Heart right ventricle (tissue), 16 donors: ENCODE results near the gene SDCCAG8. TPM values are rescaled to one million over a fixed set of nuclear protein-coding genes. Genes with fewer than 3 reads are reported as not detected.

ENCODE experiments used
- ATAC-seq, 8 donors: fragments of 200-7000 bp; cut with Tn5 transposase; one replicate each; pipeline ENCODE4 v1.9.1; 2020; ENCODE audit warnings: mild to moderate bottlenecking in 8 of 8, moderate library complexity in 8 of 8, moderate number of reproducible peaks in 1 of 8
- DNase-seq, 2 donors: peaks; one replicate each; pipeline ENCODE4 v3.0.0-alpha.2; 2020
- H3K27ac ChIP-seq, 10 donors: fragments of 200-600 bp; sonication (generic) in 2 of 10; one replicate each; pipeline versions ENCODE4 v1.5.0 to v1.8.0; 2020 to 2022; ENCODE audit warnings: mild to moderate bottlenecking in 3 of 10
- H3K27me3 ChIP-seq, 7 donors: fragments of 200-600 bp; one replicate each; pipeline ENCODE4 v1.8.0; 2021 to 2022; ENCODE audit warnings: mild to moderate bottlenecking in 2 of 7
- H3K36me3 ChIP-seq, 9 donors: fragments of 200-600 bp; sonication (generic) in 1 of 9; one replicate each; pipeline versions ENCODE4 v1.5.0 to v1.8.0; 2020 to 2022; ENCODE audit warnings: mild to moderate bottlenecking in 2 of 9
- H3K4me1 ChIP-seq, 9 donors: fragments of 200-600 bp; sonication (generic) in 1 of 9; one replicate each; pipeline versions ENCODE4 v1.5.0 to v1.8.0; 2020 to 2022; ENCODE audit warnings: mild to moderate bottlenecking in 4 of 9
- H3K4me3 ChIP-seq, 10 donors: fragments of 200-600 bp; sonication (generic) in 2 of 10; one replicate each; pipeline versions ENCODE4 v1.5.0 to v1.8.0; 2020 to 2022; ENCODE audit warnings: mild to moderate bottlenecking in 7 of 10, moderate library complexity in 2 of 10
- H3K9me3 ChIP-seq, 11 donors: fragments of 200-600 bp in 10 of 11; sonication (generic) in 2 of 11; one replicate each; pipeline versions ENCODE4 v1.5.0 to v1.8.0; 2013 to 2022; ENCODE audit warnings: mild to moderate bottlenecking in 2 of 11, control low read depth in 1 of 11, moderate library complexity in 1 of 11
- CTCF ChIP-seq, 9 donors: fragments of 200-600 bp; sonication (generic) in 2 of 9; IDR thresholded peaks; one replicate each; pipeline versions ENCODE4 v1.5.0 to v1.8.0; 2021 to 2022; ENCODE audit warnings: antibody characterized with exemption in 9 of 9, mild to moderate bottlenecking in 5 of 9, moderate library complexity in 1 of 9
- WGBS, 2 donors: extraction: QIAGEN DNeasy Blood & Tissue Kit; methylation state at CpG; one replicate each; pipeline ENCODE4 v1.1.7; 2013; ENCODE audit warnings: inconsistent platforms in 1 of 2; 5-methylcytosine and 5-hydroxymethylcytosine counted together
- intact Hi-C, 10 donors: fragments of 100-400 bp; cut with DNase I; formaldehyde crosslinking; loops; one replicate each; pipeline versions ENCODE4 v1.11.1 to v1.14.2; 2022
- polyA plus RNA-seq, 2 donors: library from polyadenylated mRNA; stranded (reverse); fragments of 200-250 nt; gene quantifications; one replicate each; pipeline ENCODE4 v1.2.3, GENCODE V29; 2013
- total RNA-seq, 10 donors: library from RNA; stranded (reverse); fragmentation: NEBNext Ultra II Directional in 3 of 10; extraction: Animal tissue kit (Norgen Biotek cat#: 25700) in 3 of 10; gene quantifications; one replicate each; pipeline versions ENCODE4 v1.2.1 to v1.2.4, GENCODE V29; 2021 to 2023
- donor health status: Arrhythmogenic right ventricular cardiomyopathy.
- donor health status: ischemic (EF 13 %, LVEDD 7.1; RV severe dilation, severe dysfunction).
- donor health status: healthy with polysubstance abuse.
- donor health status: DM: no; HTN: yes; CAD: no.
- donor health status: DM: no; HTN: no; CAD: no.
- donor health status: ischemic (EF 25% LVEDD 6.9; RV normal size, moderate dysfunction).
- donor health status: ischemic (EF 25% LVEDD 5.7; RV mildly dilated, moderate dysfunction).
- donor health status: healthy.
- donor health status: DM: yes; HTN: yes; CAD: no.
- donor health status: Ischemic cardiomyopathy.
- donor health status: ischemic (EF 35%, LVEDD 5.7; RV mildly dilated, moderate dysfunction).
- donor health status: nonischemic (EF 11% LVEDD 7.7; RV severe dilation, severe dysfunction).
- donor health status: DM: yes; HTN: yes; CAD: no.
- donor health status: PGD.
- donor health status: ischemic (EF 29% LVEDD 5.4; RV normal size, mild dysfunction).
- donor health status: nonischemic (EF 23%, LVEDD 6.1; RV moderate dilation, normal function).

Gene SDCCAG8
- total and polyA plus RNA-seq, 12 donors: 7.7 to 37.1 (median 26.3) TPM

GRCh38 chr1:243345205-243345604 lies 89.4 kb downstream of the SDCCAG8 start:
- Histone ChIP-seq H3K27me3 (no peaks in the 10 kb centered on the region), H3K27ac (no peak overlapping the region), H3K4me1 (peaks cover 0 to 6% (median 0%) of the 10 kb centered on the region in 9 donors), H3K36me3 (peaks cover 0 to 84% (median 7%) of the 10 kb centered on the region in 9 donors), H3K4me3 (no peak overlapping the region), H3K9me3 (no peaks in the 10 kb centered on the region)
- intact Hi-C loops: loop anchor here in 4 of 10 donors (2.0 to 10.0 kb wide), 3 partner anchors 410 to 928 kb away; partner anchors contain the start of gene ZBTB18 (in 1 of the 4)
- WGBS, 2 donors: 77 to 78% methylated on average over 1 of the region's 1 CpG
- TF ChIP-seq CTCF (IDR thresholded peaks at IDR 0.05): peak in 3 of 9 donors; percentile 17 to 31 (median 17)
- ATAC-seq: no peak
- DNase-seq: no peak

- peaks cover 0 to 84% (median 8%) of the 10 kb centered on the region in 9 donors for H3K36me3 ChIP-seq
- no peak for ATAC-seq
- H3K27ac ChIP-seq: no peak overlapping the region
- 88 to 91% methylated on average over 3 of the region's 3 CpGs for WGBS, 2 donors
- H3K4me3 ChIP-seq: no peak overlapping the region
- no peak for DNase-seq
- no peaks in the 10 kb centered on the region for H3K27me3 ChIP-seq
- intact Hi-C loops: loop anchor here in 3 of 10 donors (10.0 kb wide), 2 partner anchors 409 to 709 kb away; partner anchors contain the start of gene ZBTB18 (in 1 of the 3)
- H3K9me3 ChIP-seq: no peaks in the 10 kb centered on the region
- TF ChIP-seq CTCF (IDR thresholded peaks at IDR 0.05): no peak
- H3K4me1 ChIP-seq: peaks cover 0 to 6% (median 0%) of the 10 kb centered on the region in 9 donors
Measured at GRCh38 chr1:243346016-243346415, 90.2 kb downstream of the SDCCAG8 start.

GRCh38 chr1:243346468-243346867 lies 90.6 kb downstream of the SDCCAG8 start:
- intact Hi-C loops: loop anchor here in 3 of 10 donors (10.0 kb wide), 2 partner anchors 408 to 708 kb away; partner anchors contain the start of gene ZBTB18 (in 1 of the 3)
- no peak for ATAC-seq
- Histone ChIP-seq H3K27me3 (no peaks in the 10 kb centered on the region), H3K4me1 (peaks cover 0 to 6% (median 0%) of the 10 kb centered on the region in 9 donors), H3K36me3 (peaks cover 0 to 84% (median 10%) of the 10 kb centered on the region in 9 donors), H3K27ac (no peak overlapping the region), H3K4me3 (no peak overlapping the region), H3K9me3 (no peaks in the 10 kb centered on the region)
- DNase-seq: no peak
- no peak for TF ChIP-seq CTCF (IDR thresholded peaks at IDR 0.05)
- WGBS, 2 donors: 93 to 94% methylated on average over 3 of the region's 3 CpGs

- intact Hi-C loops: loop anchor here in 3 of 10 donors (10.0 kb wide), 2 partner anchors 406 to 706 kb away; partner anchors contain the start of gene ZBTB18 (in 1 of the 3)
- 98 to 99% methylated on average over 11 of the region's 11 CpGs for WGBS, 2 donors
- peaks cover 0 to 6% (median 0%) of the 10 kb centered on the region in 9 donors for H3K4me1 ChIP-seq
- DNase-seq (no peak), ATAC-seq (no peak)
- no peaks in the 10 kb centered on the region for H3K9me3 ChIP-seq
- no peak overlapping the region for H3K27ac ChIP-seq
- H3K27me3 ChIP-seq: no peaks in the 10 kb centered on the region
- peaks cover 0 to 73% (median 10%) of the 10 kb centered on the region in 9 donors for H3K36me3 ChIP-seq
- TF ChIP-seq CTCF (IDR thresholded peaks at IDR 0.05): no peak
- no peak overlapping the region for H3K4me3 ChIP-seq
Measured at GRCh38 chr1:243348331-243348730, 92.5 kb downstream of the SDCCAG8 start.
